Measurements from ENCODE around the gene TUBD1.

Gene TUBD1

GRCh38 chr17:59814685-59815084 is 78.1 kb downstream of the TUBD1 start:
- DNase-seq, result no peak

DNA sequence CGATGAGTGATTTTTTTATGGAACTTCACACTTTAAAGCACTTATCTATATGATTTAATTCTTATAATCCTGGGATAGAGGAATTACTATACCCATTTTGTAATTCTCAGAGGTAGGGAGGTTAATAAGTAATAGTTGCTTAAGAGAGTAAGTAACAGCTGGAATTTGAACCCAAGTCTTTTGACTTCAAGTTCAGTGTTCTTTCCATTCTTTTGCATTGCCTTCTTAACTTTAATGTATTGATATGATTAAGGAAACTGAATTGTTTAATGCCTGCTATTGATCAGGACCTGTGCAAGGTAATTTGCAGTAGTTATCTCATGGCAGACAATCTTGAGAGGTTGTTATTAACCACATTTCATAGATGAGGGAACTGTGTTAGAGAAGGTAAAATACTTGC is 78.5 kb downstream of the TUBD1 start:
- DNase-seq, result no peak

DNA sequence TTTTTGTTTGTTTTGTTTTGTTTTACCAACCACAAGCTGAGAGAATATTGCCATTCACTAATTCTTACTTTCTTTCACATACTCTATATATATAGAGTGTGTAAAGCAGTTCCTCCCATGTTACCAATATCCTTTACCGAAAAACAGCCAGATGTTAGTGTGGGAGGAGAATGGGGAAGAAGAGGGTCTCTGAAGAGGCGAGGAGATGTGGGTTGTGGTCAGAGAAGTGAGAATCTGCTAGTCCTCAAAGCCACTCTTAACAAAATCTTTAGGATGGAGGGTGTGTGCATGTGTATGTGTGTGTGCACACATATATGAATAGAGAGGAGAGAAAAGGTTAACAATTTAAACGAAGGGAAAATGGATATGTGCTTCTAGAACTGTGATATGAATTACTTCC is 80.6 kb downstream of the TUBD1 start:
- no peak for DNase-seq

- DNase-seq, result no peak
These were observed 81.5 kb downstream of the TUBD1 start for GRCh38 chr17:59811209-59811608.

DNA sequence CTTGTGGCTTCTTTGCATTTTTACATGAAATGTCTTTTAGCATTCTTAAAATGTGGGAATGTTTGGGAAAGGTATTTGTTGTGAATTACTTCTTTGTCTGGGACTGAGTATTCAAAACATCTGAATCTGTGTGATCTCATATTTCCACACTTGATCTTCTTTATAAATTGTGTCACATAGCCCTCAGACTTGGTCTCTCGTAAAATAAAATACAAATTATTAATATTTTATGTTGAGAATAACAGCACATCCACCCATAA is 81.9 kb downstream of the TUBD1 start:
- DNase-seq, result no peak

Measured in NCI-H146 (cell line).